Fibroblast of the conjunctiva (primary cell): ENCODE results near the gene FUT7.
"Not testable (repeated sequence)": the region's sequence is repeated elsewhere in the genome, so short reads cannot be mapped to it uniquely, and the experiment has no call there.

Experiments
- DNase-seq: peaks from one replicate; pipeline ENCODE4 v3.0.0-alpha.2; 2010; ENCODE audit warnings: low read depth

FUT7 gene

GRCh38 chr9:137033481-137033880, 1.6 kb upstream of the FUT7 start:
- DNase-seq: not testable (repeated sequence)

GRCh38 chr9:137032858-137033257, 970 bp upstream of the FUT7 start:
- no peak for DNase-seq

GRCh38 chr9:137030538-137031527, 1.1 kb downstream of the FUT7 start:
- no peak for DNase-seq

- no peak for DNase-seq
These were observed 1.9 kb downstream of the FUT7 start for GRCh38 chr9:137030006-137030405.

GRCh38 chr9:137029058-137029936, 2.6 kb downstream of the FUT7 start:
- no peak for DNase-seq

GRCh38 chr9:137028263-137029057, 3.4 kb downstream of the FUT7 start:
- DNase-seq: no peak

- DNase-seq: no peak
These were observed 4.3 kb downstream of the FUT7 start, which contains the start of gene ABCA2 for GRCh38 chr9:137027369-137028262. Gene ABCA2 (minus strand): TSS chr9:137028237. CDS start chr9:137028140, 97 bp downstream.

- DNase-seq: no peak
These were observed 5.1 kb downstream of the FUT7 start for GRCh38 chr9:137026828-137027227.

GRCh38 chr9:137026384-137026783, 5.5 kb downstream of the FUT7 start:
- DNase-seq: no peak

GRCh38 chr9:137025517-137025966, 6.3 kb downstream of the FUT7 start:
- DNase-seq: no peak

GRCh38 chr9:137023583-137023991, 8.3 kb downstream of the FUT7 start:
- DNase-seq: no peak

- DNase-seq: no peak
These were observed 8.7 kb downstream of the FUT7 start for GRCh38 chr9:137023157-137023556.

- DNase-seq: no peak
These were observed 9.3 kb downstream of the FUT7 start for GRCh38 chr9:137022662-137023008.

GRCh38 chr9:137021979-137022661, 9.8 kb downstream of the FUT7 start:
- peak; percentile 40 for DNase-seq

- no peak for DNase-seq
These were observed 10.3 kb downstream of the FUT7 start for GRCh38 chr9:137021568-137021978.

GRCh38 chr9:137020771-137021567, 10.9 kb downstream of the FUT7 start:
- DNase-seq: no peak

GRCh38 chr9:137019891-137020683, 11.8 kb downstream of the FUT7 start:
- no peak for DNase-seq

- DNase-seq: no peak
These were observed 12.9 kb downstream of the FUT7 start for GRCh38 chr9:137018761-137019559.
